Stimulated activated CD4-positive, alpha-beta T cell treated with anti-CD3 and anti-CD28 coated beads, Interleukin-15, amount 100 ng/mL, for 24 hours (primary cell): ENCODE results near the gene GASK1A.
"Not testable (repeated sequence)": the region's sequence is repeated elsewhere in the genome, so short reads cannot be mapped to it uniquely, and the experiment has no call there.

ENCODE experiments used
- DNase-seq: peaks from one replicate; pipeline ENCODE4 v3.0.0-alpha.2; 2020

GASK1A gene

GRCh38 chr3:43063114-43063513, 84.0 kb downstream of the GASK1A start:
- no peak for DNase-seq

- not testable (repeated sequence) for DNase-seq
Measured at GRCh38 chr3:43070670-43071069, 91.6 kb downstream of the GASK1A start.

- peak; percentile 20 for DNase-seq
Measured at GRCh38 chr3:43071313-43071893, 92.3 kb downstream of the GASK1A start.

GRCh38 chr3:43072361-43072760, 93.2 kb downstream of the GASK1A start:
- DNase-seq = no peak

- DNase-seq = no peak
Measured at GRCh38 chr3:43073116-43073835, 94.2 kb downstream of the GASK1A start.

- DNase-seq = no peak
Measured at GRCh38 chr3:43073836-43074220, 94.7 kb downstream of the GASK1A start.

GRCh38 chr3:43074482-43074881, 95.4 kb downstream of the GASK1A start:
- no peak for DNase-seq

GRCh38 chr3:43074901-43075689, 96.0 kb downstream of the GASK1A start:
- DNase-seq = no peak

- DNase-seq = no peak
Measured at GRCh38 chr3:43075904-43076661, 97.0 kb downstream of the GASK1A start.

GRCh38 chr3:43076857-43077256, 97.7 kb downstream of the GASK1A start:
- no peak for DNase-seq

GRCh38 chr3:43077261-43077660, 98.2 kb downstream of the GASK1A start:
- no peak for DNase-seq

- DNase-seq = no peak
Measured at GRCh38 chr3:43077707-43078106, 98.6 kb downstream of the GASK1A start.

GRCh38 chr3:43079536-43080332, 100.6 kb downstream of the GASK1A start:
- no peak for DNase-seq

GRCh38 chr3:43080726-43081568, 101.8 kb downstream of the GASK1A start:
- no peak for DNase-seq

- no peak for DNase-seq
Measured at GRCh38 chr3:43081796-43082195, 102.7 kb downstream of the GASK1A start.

- no peak for DNase-seq
Measured at GRCh38 chr3:43082457-43082856, 103.3 kb downstream of the GASK1A start.

- DNase-seq = no peak
Measured at GRCh38 chr3:43086460-43087165, 107.5 kb downstream of the GASK1A start.

GRCh38 chr3:43087249-43087776, 108.2 kb downstream of the GASK1A start:
- no peak for DNase-seq

- DNase-seq = no peak
Measured at GRCh38 chr3:43089081-43089480, 110.0 kb downstream of the GASK1A start.

GRCh38 chr3:43090238-43090637, 111.1 kb downstream of the GASK1A start:
- DNase-seq = no peak
